RWPE2 (cell line): ENCODE results near the gene RAI14.

Source experiments
- ATAC-seq: fragments of 200-7000 bp; cut with Tn5 transposase; 3 replicates; pipeline ENCODE4 v1.9.1; 2021; ENCODE audit warnings: low read depth
- DNase-seq: peaks from one replicate; pipeline ENCODE4 v3.0.0-alpha.2; 2020; ENCODE audit warnings: low spot score
- H3K27ac ChIP-seq: fragments of 450-650 bp; 2 replicates; pipeline ENCODE4 v1.5.1; 2017; ENCODE audit warnings: mild to moderate bottlenecking; ENCODE audit not compliant: poor library complexity, severe bottlenecking
- H3K27me3 ChIP-seq: fragments of 250-450 bp; sonication (Bioruptor Pico); 2 replicates; pipeline ENCODE4 v1.5.1; 2021; ENCODE audit warnings: mild to moderate bottlenecking, moderate library complexity; ENCODE audit not compliant: insufficient read depth, poor library complexity, severe bottlenecking
- H3K36me3 ChIP-seq: fragments of 250-450 bp; sonication (Bioruptor Pico); 2 replicates; pipeline ENCODE4 v1.5.1; 2020; ENCODE audit warnings: low read depth, mild to moderate bottlenecking, moderate library complexity
- H3K4me1 ChIP-seq: fragments of 250-450 bp; sonication (Bioruptor Pico); 2 replicates; pipeline ENCODE4 v1.5.1; 2021; ENCODE audit warnings: mild to moderate bottlenecking, moderate library complexity; ENCODE audit not compliant: insufficient read depth, poor library complexity, severe bottlenecking
- H3K4me3 ChIP-seq: fragments of 250-450 bp; sonication (Bioruptor Pico); 2 replicates; pipeline ENCODE4 v1.5.1; 2021; ENCODE audit warnings: mild to moderate bottlenecking, moderate library complexity; ENCODE audit not compliant: severe bottlenecking
- H3K9me3 ChIP-seq: fragments of 250-450 bp; sonication (Bioruptor Pico); 2 replicates; pipeline ENCODE4 v1.5.1; 2021; ENCODE audit warnings: mild to moderate bottlenecking, moderate library complexity; ENCODE audit not compliant: severe bottlenecking
- TF ChIP-seq, protein P1 (sequence below): fragments of 450-650 bp; IDR thresholded peaks from one replicate; pipeline ENCODE4 v1.5.1; 2017; ENCODE audit warnings: mild to moderate bottlenecking, moderate library complexity; ENCODE audit not compliant: poor library complexity, severe bottlenecking

RAI14 gene

DNA sequence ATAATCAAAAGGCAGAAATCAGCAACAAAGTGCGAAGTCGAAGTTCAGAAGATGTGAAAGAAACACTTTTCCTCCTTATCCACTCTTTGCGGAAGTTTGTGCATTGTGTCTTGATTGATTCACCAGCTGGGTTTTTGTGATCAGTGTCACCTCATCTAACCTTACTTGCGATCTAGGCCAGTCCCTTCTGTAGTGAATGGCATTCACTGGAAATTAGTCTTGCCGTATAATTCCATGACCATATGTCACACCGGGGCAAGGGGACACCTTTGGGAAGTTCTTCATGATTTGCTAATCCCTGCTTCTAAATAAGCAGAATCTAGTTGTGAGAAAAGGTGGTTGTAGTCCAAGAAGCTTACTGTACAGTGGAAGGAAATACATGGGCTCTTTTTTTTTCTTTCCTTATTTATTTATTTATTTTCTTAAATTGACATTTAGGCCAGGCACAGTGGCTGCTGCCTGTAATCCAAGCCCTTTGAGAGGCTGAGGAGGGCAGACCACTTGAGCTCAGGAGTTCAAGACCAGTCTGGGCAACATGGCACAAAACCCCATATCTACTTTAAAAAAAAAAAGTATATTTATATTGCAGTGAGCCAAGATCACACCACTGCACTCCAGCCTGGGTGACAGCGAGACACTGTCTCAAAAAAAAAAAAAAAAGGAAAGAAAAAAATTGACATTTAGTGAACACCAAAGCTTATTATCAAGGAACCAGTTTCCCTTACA, 7.8 kb downstream of the RAI14 start:
- no peak for DNase-seq
- no peak overlapping the region for H3K27ac ChIP-seq
- peaks cover 49% of the 10 kb centered on the region for H3K36me3 ChIP-seq
- H3K4me1 ChIP-seq, result peaks cover 7% of the 10 kb centered on the region
- H3K27me3 ChIP-seq, result no peaks in the 10 kb centered on the region
- TF ChIP-seq, protein P1, sequence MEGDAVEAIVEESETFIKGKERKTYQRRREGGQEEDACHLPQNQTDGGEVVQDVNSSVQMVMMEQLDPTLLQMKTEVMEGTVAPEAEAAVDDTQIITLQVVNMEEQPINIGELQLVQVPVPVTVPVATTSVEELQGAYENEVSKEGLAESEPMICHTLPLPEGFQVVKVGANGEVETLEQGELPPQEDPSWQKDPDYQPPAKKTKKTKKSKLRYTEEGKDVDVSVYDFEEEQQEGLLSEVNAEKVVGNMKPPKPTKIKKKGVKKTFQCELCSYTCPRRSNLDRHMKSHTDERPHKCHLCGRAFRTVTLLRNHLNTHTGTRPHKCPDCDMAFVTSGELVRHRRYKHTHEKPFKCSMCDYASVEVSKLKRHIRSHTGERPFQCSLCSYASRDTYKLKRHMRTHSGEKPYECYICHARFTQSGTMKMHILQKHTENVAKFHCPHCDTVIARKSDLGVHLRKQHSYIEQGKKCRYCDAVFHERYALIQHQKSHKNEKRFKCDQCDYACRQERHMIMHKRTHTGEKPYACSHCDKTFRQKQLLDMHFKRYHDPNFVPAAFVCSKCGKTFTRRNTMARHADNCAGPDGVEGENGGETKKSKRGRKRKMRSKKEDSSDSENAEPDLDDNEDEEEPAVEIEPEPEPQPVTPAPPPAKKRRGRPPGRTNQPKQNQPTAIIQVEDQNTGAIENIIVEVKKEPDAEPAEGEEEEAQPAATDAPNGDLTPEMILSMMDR, result no peak
- no peaks in the 10 kb centered on the region for H3K9me3 ChIP-seq
- ATAC-seq, result no peak
- no peak overlapping the region for H3K4me3 ChIP-seq

DNA sequence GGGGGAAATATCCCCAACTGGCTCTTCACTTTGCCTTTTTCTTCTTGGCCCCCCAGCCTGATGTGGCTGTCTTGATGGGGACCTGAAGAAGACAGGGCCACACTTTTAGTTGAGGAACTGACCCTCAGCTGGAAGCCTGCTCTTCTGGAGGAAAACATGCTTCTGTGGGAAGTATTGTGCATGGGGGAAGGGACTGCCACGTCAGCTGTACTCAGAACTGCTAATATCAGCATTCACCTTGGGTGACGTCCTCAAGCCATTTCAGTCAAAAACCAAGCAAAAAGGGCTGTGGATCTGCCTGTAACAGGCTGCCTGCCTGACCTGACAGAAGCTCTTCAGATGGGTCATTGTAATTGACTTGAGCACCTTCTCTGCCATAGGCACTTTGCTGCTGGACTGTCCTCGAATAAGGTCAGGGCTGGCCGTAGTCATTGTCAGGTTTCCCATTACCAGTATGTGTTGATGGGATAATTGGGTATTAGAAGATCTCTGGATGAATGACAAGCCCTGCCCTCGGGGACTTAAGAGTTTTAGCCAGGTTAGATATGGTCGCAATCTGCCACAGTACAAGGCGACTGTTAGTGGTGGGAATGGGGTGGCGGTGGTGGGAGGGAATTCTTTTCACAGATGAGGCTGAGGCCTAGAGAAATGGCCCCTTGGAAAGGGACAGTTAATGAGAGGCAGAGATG, 10.4 kb downstream of the RAI14 start:
- no peak overlapping the region for H3K4me3 ChIP-seq
- H3K27me3 ChIP-seq, result no peaks in the 10 kb centered on the region
- no peaks in the 10 kb centered on the region for H3K4me1 ChIP-seq
- no peak overlapping the region for H3K27ac ChIP-seq
- TF ChIP-seq, protein P1, result no peak
- ATAC-seq, result no peak
- no peaks in the 10 kb centered on the region for H3K9me3 ChIP-seq
- DNase-seq, result no peak
- peaks cover 37% of the 10 kb centered on the region for H3K36me3 ChIP-seq

DNA sequence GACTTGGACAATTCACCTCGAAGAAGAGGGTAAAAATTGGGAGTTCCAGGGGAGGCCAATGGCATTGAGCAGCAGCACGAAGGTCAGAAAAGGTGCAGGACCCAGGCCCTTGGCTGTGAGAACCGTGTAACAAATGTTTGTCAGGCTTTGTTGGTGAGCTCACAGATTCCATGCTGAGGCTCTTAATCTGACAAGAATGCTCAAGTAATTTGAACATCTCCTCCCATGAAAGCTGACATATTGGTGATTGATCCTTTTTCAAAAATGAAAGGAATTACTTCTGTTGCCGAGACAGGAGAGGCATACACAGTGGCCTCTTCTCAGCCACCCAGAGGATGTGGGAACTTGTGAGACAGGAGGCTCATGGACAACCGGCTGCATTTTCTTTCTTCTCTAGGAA, 11.6 kb downstream of the RAI14 start:
- TF ChIP-seq, protein P1, result no peak
- ATAC-seq, result no peak

DNA sequence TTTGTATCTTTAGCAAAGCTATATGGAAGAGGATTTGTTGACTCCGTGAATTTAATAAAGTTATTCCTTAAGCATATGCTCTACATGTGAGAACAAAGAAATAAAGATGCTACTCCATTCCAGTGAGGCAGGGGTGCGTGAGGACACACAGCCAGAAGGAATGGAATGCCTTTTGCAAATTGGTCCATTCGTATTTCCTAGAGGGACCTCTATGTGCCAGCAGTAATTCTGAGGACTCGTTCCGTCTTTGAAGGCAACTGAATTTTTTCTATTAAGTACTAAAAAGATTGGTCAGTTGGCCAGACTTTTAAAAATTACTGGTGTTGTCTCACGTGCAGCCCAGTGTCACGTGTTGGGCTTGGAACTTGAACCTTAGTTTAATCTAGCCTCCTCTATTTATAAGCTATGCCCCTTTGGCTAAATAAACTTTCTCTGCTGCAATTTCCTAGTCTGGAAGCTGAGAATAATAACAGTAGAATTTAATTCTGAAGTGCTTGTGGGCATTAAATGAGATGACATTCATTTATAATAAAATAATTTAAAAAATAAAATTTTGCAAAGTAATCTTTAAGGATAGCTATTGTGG, 13.9 kb downstream of the RAI14 start:
- ATAC-seq, result no peak
- peaks cover 23% of the 10 kb centered on the region for H3K4me1 ChIP-seq
- H3K36me3 ChIP-seq, result peaks cover 19% of the 10 kb centered on the region
- no peak overlapping the region for H3K27ac ChIP-seq
- TF ChIP-seq, protein P1, result no peak
- H3K27me3 ChIP-seq, result no peaks in the 10 kb centered on the region
- H3K4me3 ChIP-seq, result no peak overlapping the region
- no peaks in the 10 kb centered on the region for H3K9me3 ChIP-seq
- no peak for DNase-seq

More for the DNA sequence above, 11.6 kb downstream of the RAI14 start:
- no peak overlapping the region for H3K27ac ChIP-seq
- H3K4me1 ChIP-seq, result peaks cover 1% of the 10 kb centered on the region
- H3K9me3 ChIP-seq, result no peaks in the 10 kb centered on the region
- no peak for DNase-seq
- H3K36me3 ChIP-seq, result peaks cover 28% of the 10 kb centered on the region
- no peaks in the 10 kb centered on the region for H3K27me3 ChIP-seq
- no peak overlapping the region for H3K4me3 ChIP-seq
